ENCODE measurements around the gene SRSF6. TPM values are rescaled to one million over a fixed set of nuclear protein-coding genes. Genes with fewer than 3 reads are reported as not detected.

SRSF6 gene
- total RNA-seq (2014; rRNA removed; shearing (Covaris generic)) (61.5 and 62.3 TPM in 2 replicates), polyA plus RNA-seq (2016; fragmentation: Nextera tagmentation; extraction: Ambion mirVana) (49.4 and 60.1 TPM in 2 replicates)
- long read RNA-seq, full-length matches to known transcripts, result 38 of 84 reads
- long read RNA-seq, partial matches to known transcripts, result 5 of 84 reads
- long read RNA-seq, other reads (novel, unspliced or antisense), result 41 of 84 reads

GRCh38 chr20:43457640-43458421 lies at the start of gene SRSF6:
Gene SRSF6, plus strand, starts transcription at chr20:43457896. Its CDS starts 138 bp downstream, at chr20:43458034.
- peaks cover 33% of the 10 kb centered on the region for H3K79me2 ChIP-seq (replicated peaks; ENCODE audit: insufficient read depth)
- peak; percentile 91 for DNase-seq (ENCODE audit: low spot score)

GRCh38 chr20:43408848-43409576 lies 48.7 kb upstream of the SRSF6 start:
- DNase-seq (ENCODE audit: low spot score) (peak; percentile 57), ATAC-seq (peak; percentile 54)
- no peaks in the 10 kb centered on the region for H3K27me3 Mint-ChIP-seq (ENCODE audit: insufficient read depth, low read depth, poor library complexity)
- Histone ChIP-seq H3K36me3 (ENCODE audit: insufficient read depth) (peaks cover 10% of the 10 kb centered on the region; the same call in 1 of the 2 replicates), H3K4me2 (no peak overlapping the region), H3K27ac (ENCODE audit: low read depth) (no peak overlapping the region), H4K20me1 (replicated peaks; ENCODE audit: insufficient read depth) (no peaks in the 10 kb centered on the region), H3K9me2 (ENCODE audit: insufficient read depth) (no peaks in the 10 kb centered on the region), H3F3A (replicated peaks; ENCODE audit: low read depth) (no peaks in the 10 kb centered on the region), H3K4me1 (ENCODE audit: insufficient read depth) (no peaks in the 10 kb centered on the region), H2AFZ (no peak overlapping the region), H3K27me3 (ENCODE audit: insufficient read depth) (no peaks in the 10 kb centered on the region), H3K79me2 (replicated peaks; ENCODE audit: insufficient read depth) (no peaks in the 10 kb centered on the region), H3K4me3 (no peak overlapping the region)
- H3K27ac Mint-ChIP-seq, result no peak overlapping the region
- TF ChIP-seq STAT1 (IDR thresholded peaks at IDR 0.05; ENCODE audit: unreplicated experiment) (no peak), CTCF (conservative IDR thresholded peaks at IDR 0.05; ENCODE audit: low read depth in 2 of 2) (peak; percentile 60 to 73)
- H3K9me3 Mint-ChIP-seq, result peaks cover 98% of the 10 kb centered on the region
- H3K4me3 Mint-ChIP-seq, result no peak overlapping the region
- no peaks in the 10 kb centered on the region for H3K4me1 Mint-ChIP-seq
- H3K36me3 Mint-ChIP-seq (ENCODE audit: low read depth), result peaks cover 30% of the 10 kb centered on the region

More at GRCh38 chr20:43457640-43458421, at the start of gene SRSF6:
- Mint-ChIP-seq H3K4me1 (peaks cover 11% of the 10 kb centered on the region), H3K27ac (peak within 1 kb of the TSS; percentile 100), H3K36me3 (ENCODE audit: low read depth) (peaks cover 44% of the 10 kb centered on the region), H3K4me3 (peak within 1 kb of the TSS; percentile 93), H3K9me3 (peaks cover 3% of the 10 kb centered on the region; the same call in 2 of the 3 replicates), H3K27me3 (ENCODE audit: insufficient read depth, low read depth, poor library complexity) (peaks cover 10% of the 10 kb centered on the region)
- Histone ChIP-seq H3K27ac (ENCODE audit: low read depth) (peak within 1 kb of the TSS; percentile 87), H3K4me2 (peak within 1 kb of the TSS; percentile 88), H3K4me1 (ENCODE audit: insufficient read depth) (no peaks in the 10 kb centered on the region), H3K36me3 (ENCODE audit: insufficient read depth) (peaks cover 32% of the 10 kb centered on the region), H3K9me2 (ENCODE audit: insufficient read depth) (peaks cover 7% of the 10 kb centered on the region; the same call in 1 of the 2 replicates), H4K20me1 (replicated peaks; ENCODE audit: insufficient read depth) (peaks cover 15% of the 10 kb centered on the region), H3F3A (replicated peaks; ENCODE audit: low read depth) (0 out of 2 replicates have a peak, but pooled peaks cover 4% of the 10 kb centered on the region), H3K4me3 (peak within 1 kb of the TSS; percentile 97), H2AFZ (peak within 1 kb of the TSS; percentile 78), H3K27me3 (ENCODE audit: insufficient read depth) (no peaks in the 10 kb centered on the region)
- TF ChIP-seq JUNB (IDR thresholded peaks at IDR 0.05; ENCODE audit: unreplicated experiment) (no peak), EZH2phosphoT487 (IDR thresholded peaks at IDR 0.05; ENCODE audit: unreplicated experiment) (no peak), STAT1 (IDR thresholded peaks at IDR 0.05; ENCODE audit: unreplicated experiment) (no peak), POLR2AphosphoS5 (IDR thresholded peaks at IDR 0.05; ENCODE audit: low read depth) (peak; percentile 83), CREB1 (CRISPR knock-in tag; IDR thresholded peaks at IDR 0.05; ENCODE audit: low read depth) (peak; percentile 89)
- TF ChIP-seq, protein P1, sequence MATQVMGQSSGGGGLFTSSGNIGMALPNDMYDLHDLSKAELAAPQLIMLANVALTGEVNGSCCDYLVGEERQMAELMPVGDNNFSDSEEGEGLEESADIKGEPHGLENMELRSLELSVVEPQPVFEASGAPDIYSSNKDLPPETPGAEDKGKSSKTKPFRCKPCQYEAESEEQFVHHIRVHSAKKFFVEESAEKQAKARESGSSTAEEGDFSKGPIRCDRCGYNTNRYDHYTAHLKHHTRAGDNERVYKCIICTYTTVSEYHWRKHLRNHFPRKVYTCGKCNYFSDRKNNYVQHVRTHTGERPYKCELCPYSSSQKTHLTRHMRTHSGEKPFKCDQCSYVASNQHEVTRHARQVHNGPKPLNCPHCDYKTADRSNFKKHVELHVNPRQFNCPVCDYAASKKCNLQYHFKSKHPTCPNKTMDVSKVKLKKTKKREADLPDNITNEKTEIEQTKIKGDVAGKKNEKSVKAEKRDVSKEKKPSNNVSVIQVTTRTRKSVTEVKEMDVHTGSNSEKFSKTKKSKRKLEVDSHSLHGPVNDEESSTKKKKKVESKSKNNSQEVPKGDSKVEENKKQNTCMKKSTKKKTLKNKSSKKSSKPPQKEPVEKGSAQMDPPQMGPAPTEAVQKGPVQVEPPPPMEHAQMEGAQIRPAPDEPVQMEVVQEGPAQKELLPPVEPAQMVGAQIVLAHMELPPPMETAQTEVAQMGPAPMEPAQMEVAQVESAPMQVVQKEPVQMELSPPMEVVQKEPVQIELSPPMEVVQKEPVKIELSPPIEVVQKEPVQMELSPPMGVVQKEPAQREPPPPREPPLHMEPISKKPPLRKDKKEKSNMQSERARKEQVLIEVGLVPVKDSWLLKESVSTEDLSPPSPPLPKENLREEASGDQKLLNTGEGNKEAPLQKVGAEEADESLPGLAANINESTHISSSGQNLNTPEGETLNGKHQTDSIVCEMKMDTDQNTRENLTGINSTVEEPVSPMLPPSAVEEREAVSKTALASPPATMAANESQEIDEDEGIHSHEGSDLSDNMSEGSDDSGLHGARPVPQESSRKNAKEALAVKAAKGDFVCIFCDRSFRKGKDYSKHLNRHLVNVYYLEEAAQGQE (IDR thresholded peaks at IDR 0.05; ENCODE audit: unreplicated experiment), result no peak
- ATAC-seq, result peak; percentile 80

All from GM23338 (cell line).